ENCODE results near the gene RPA1.
"Not testable (repeated sequence)": the region's sequence is repeated elsewhere in the genome, so short reads cannot be mapped to it uniquely, and the experiment has no call there.

Gene RPA1

GRCh38 chr17:1880851-1881630, 51.2 kb downstream of the RPA1 start:
- DNase-seq (ENCODE audit: low spot score) = no peak

GRCh38 chr17:1882836-1883235, 53.0 kb downstream of the RPA1 start:
- peak; percentile 41 for DNase-seq (ENCODE audit: low spot score)

GRCh38 chr17:1883536-1883935, 53.7 kb downstream of the RPA1 start:
- no peak for DNase-seq (ENCODE audit: low spot score)

GRCh38 chr17:1888741-1889140, 58.9 kb downstream of the RPA1 start:
- DNase-seq (ENCODE audit: low spot score) = no peak

- DNase-seq (ENCODE audit: low spot score) = peak; percentile 45
Observed at GRCh38 chr17:1890758-1891450, 61.1 kb downstream of the RPA1 start.

GRCh38 chr17:1894753-1895339, 65.0 kb downstream of the RPA1 start:
- DNase-seq (ENCODE audit: low spot score) = no peak

GRCh38 chr17:1895479-1895878, 65.7 kb downstream of the RPA1 start:
- DNase-seq (ENCODE audit: low spot score) = not testable (repeated sequence)

- no peak for DNase-seq (ENCODE audit: low spot score)
Observed at GRCh38 chr17:1896243-1897104, 66.7 kb downstream of the RPA1 start.

- DNase-seq (ENCODE audit: low spot score) = no peak
Observed at GRCh38 chr17:1897105-1897656, 67.4 kb downstream of the RPA1 start.

GRCh38 chr17:1898332-1898731, 68.5 kb downstream of the RPA1 start:
- no peak for DNase-seq (ENCODE audit: low spot score)

GRCh38 chr17:1898872-1899271, 69.1 kb downstream of the RPA1 start:
- DNase-seq (ENCODE audit: low spot score) = no peak

- DNase-seq (ENCODE audit: low spot score) = no peak
Observed at GRCh38 chr17:1899403-1900000, 69.7 kb downstream of the RPA1 start.

- no peak for DNase-seq (ENCODE audit: low spot score)
Observed at GRCh38 chr17:1904273-1905182, 74.7 kb downstream of the RPA1 start.

- no peak for DNase-seq (ENCODE audit: low spot score)
Observed at GRCh38 chr17:1905190-1905913, 75.5 kb downstream of the RPA1 start.

- DNase-seq (ENCODE audit: low spot score) = no peak
Observed at GRCh38 chr17:1906662-1907101, 76.9 kb downstream of the RPA1 start.

GRCh38 chr17:1907216-1907631, 77.4 kb downstream of the RPA1 start:
- DNase-seq (ENCODE audit: low spot score) = no peak

- DNase-seq (ENCODE audit: low spot score) = no peak
Observed at GRCh38 chr17:1907909-1908698, 78.3 kb downstream of the RPA1 start.

- peak; percentile 37 for DNase-seq (ENCODE audit: low spot score)
Observed at GRCh38 chr17:1908699-1909309, 79.0 kb downstream of the RPA1 start.
